HCT116 (cell line): ENCODE measurements around the gene FBP1. TPM values are rescaled to one million over a fixed set of nuclear protein-coding genes. Genes with fewer than 3 reads are reported as not detected.

ENCODE experiments used
- ATAC-seq: fragments of 200-7000 bp; cut with Tn5 transposase; 2 replicates; pipeline ENCODE4 v1.9.1; 2020; ENCODE audit warnings: mild to moderate bottlenecking, moderate library complexity
- BruUV-seq: library from RNA; stranded (reverse); fragments of 400-500 nt; replicated peaks from 2 replicates; lab custom pipeline; 2021; lab: Mats Ljungman, UMichigan
- CTCF ChIA-PET: fragments of 300-600 bp; sonication (Branson Sonifier 250); formaldehyde crosslinking; loops from one replicate; lab custom pipeline; 2021; ENCODE audit warnings: antibody characterized with exemption; lab: Charles Lee
- POLR2A ChIA-PET: fragments of 300-600, 350-600 bp; sonication (Branson Sonifier 250); formaldehyde crosslinking; loops from one replicate; lab custom pipeline; 2021; ENCODE audit warnings: antibody characterized with exemption; lab: Charles Lee
- RAD21 ChIA-PET, 2 experiments: fragments of 300-600 bp; sonication (Branson Sonifier 250); formaldehyde crosslinking; loops; one replicate each; lab custom pipeline; 2023; ENCODE audit warnings: low total read pairs in 2 of 2; ENCODE audit not compliant: uncharacterized antibody in 2 of 2, unreplicated experiment in 2 of 2, low non-redundant PET in 1 of 2; lab: Charles Lee
- DNase-seq: peaks from one replicate; pipeline ENCODE4 v3.0.0-alpha.2; 2010; ENCODE audit warnings: low read depth, low spot score
- H2AFZ ChIP-seq: fragments of 200-600 bp; shearing (Covaris generic), sonication (generic); 2 replicates; pipeline ENCODE4 v1.6.1; 2017; ENCODE audit warnings: low read depth, mixed run types, mixed read lengths, antibody characterized with exemption, low read length; ENCODE audit not compliant: poor library complexity, severe bottlenecking
- H3K27ac ChIP-seq: 2 replicates; pipeline ENCODE4 v1.5.1; 2012; ENCODE audit warnings: low read depth, low read length
- H3K27me3 ChIP-seq: fragments of 200-600 bp; sonication (generic); 2 replicates; pipeline ENCODE4 v1.6.1; 2016; ENCODE audit warnings: mixed run types, low read length, mixed read lengths; ENCODE audit not compliant: insufficient read depth
- H3K36me3 ChIP-seq, 2 experiments: fragments of 200-500 bp in 1 of 2; fragments of 200-600 bp in 1 of 2; sonication (Bioruptor generic) in 1 of 2; sonication (generic) in 1 of 2; 2 replicates each; pipeline versions ENCODE4 v1.5.1 to v1.6.1; 2014 to 2016; ENCODE audit warnings: low read length in 2 of 2, inconsistent platforms in 1 of 2, mixed read lengths in 1 of 2, mixed run types in 1 of 2; ENCODE audit not compliant: insufficient read depth in 2 of 2, control insufficient read depth in 1 of 2
- H3K4me1 ChIP-seq, 2 experiments: fragments of 200-600 bp in 1 of 2; sonication (generic) in 1 of 2; 2 replicates each; pipeline versions ENCODE4 v1.5.1 to v1.6.1; 2012 to 2017; ENCODE audit warnings: low read length in 2 of 2, inconsistent platforms in 1 of 2, mild to moderate bottlenecking in 1 of 2, mixed read lengths in 1 of 2, mixed run types in 1 of 2, moderate library complexity in 1 of 2; ENCODE audit not compliant: insufficient read depth in 2 of 2, control insufficient read depth in 1 of 2
- H3K4me2 ChIP-seq: fragments of 200-600 bp; sonication (generic); 2 replicates; pipeline ENCODE4 v1.6.1; 2017; ENCODE audit warnings: mixed run types, low read length, mixed read lengths
- H3K4me3 ChIP-seq, 2 experiments: fragments of 200-600 bp in 1 of 2; sonication (generic) in 1 of 2; replicated peaks in 1 of 2; 2 replicates each; pipeline ENCODE4 v1.5.1; 2011 to 2016; ENCODE audit warnings: low read length in 2 of 2, control low read depth in 1 of 2, low read depth in 1 of 2, mild to moderate bottlenecking in 1 of 2, mixed read lengths in 1 of 2, mixed run types in 1 of 2
- H3K79me2 ChIP-seq: fragments of 200-600 bp; sonication (generic); 2 replicates; pipeline ENCODE4 v1.6.1; 2017; ENCODE audit warnings: mild to moderate bottlenecking, mixed run types, low read length, moderate library complexity, mixed read lengths; ENCODE audit not compliant: insufficient read depth
- H3K9ac ChIP-seq: fragments of 200-600 bp; sonication (generic); 2 replicates; pipeline ENCODE4 v1.6.1; 2016; ENCODE audit warnings: low read length, mixed read lengths
- H3K9me2 ChIP-seq: fragments of 200-600 bp; sonication (generic), shearing (Covaris generic); 2 replicates; pipeline ENCODE4 v1.6.1; 2017; ENCODE audit warnings: mixed run types, mild to moderate bottlenecking, moderate library complexity; ENCODE audit not compliant: insufficient read depth
- H3K9me3 ChIP-seq, 2 experiments: fragments of 200-500 bp in 1 of 2; fragments of 200-600 bp in 1 of 2; sonication (Bioruptor generic) in 1 of 2; sonication (generic) in 1 of 2; 2 replicates each; pipeline ENCODE4 v1.6.1; 2014 to 2017; ENCODE audit warnings: low read length in 2 of 2, mixed read lengths in 2 of 2, inconsistent platforms in 1 of 2, low read depth in 1 of 2, mild to moderate bottlenecking in 1 of 2, mixed run types in 1 of 2, moderate library complexity in 1 of 2; ENCODE audit not compliant: control insufficient read depth in 1 of 2, insufficient read depth in 1 of 2
- H4K20me1 ChIP-seq: fragments of 200-600 bp; sonication (generic), shearing (Covaris generic); 2 replicates; pipeline ENCODE4 v1.6.1; 2017; ENCODE audit warnings: mixed run types, mild to moderate bottlenecking, moderate library complexity; ENCODE audit not compliant: insufficient read depth
- CEBPB ChIP-seq: IDR thresholded peaks from 2 replicates; pipeline ENCODE4 v1.6.1; 2012; ENCODE audit warnings: low read depth
- CTCF ChIP-seq, 3 experiments: fragments of 200-600 bp in 1 of 3; sonication (generic) in 1 of 3; IDR thresholded peaks in 2 of 3; conservative IDR thresholded peaks in 1 of 3; 2 replicates each; pipeline ENCODE4 v1.5.1; 2012 to 2017; ENCODE audit warnings: low read depth in 2 of 3, low read length in 2 of 3, antibody characterized with exemption in 1 of 3, borderline replicate concordance in 1 of 3, control low read depth in 1 of 3, mild to moderate bottlenecking in 1 of 3, mixed read lengths in 1 of 3, mixed run types in 1 of 3, moderate library complexity in 1 of 3; ENCODE audit not compliant: insufficient read depth in 1 of 3
- EGR1 ChIP-seq: IDR thresholded peaks from 2 replicates; pipeline ENCODE4 v1.6.1; 2012; ENCODE audit warnings: low read depth
- ELF1 ChIP-seq: IDR thresholded peaks from 2 replicates; pipeline ENCODE4 v1.6.1; 2012; ENCODE audit warnings: low read depth, borderline replicate concordance
- EZH2 ChIP-seq: fragments of 200-600 bp; sonication (generic); IDR thresholded peaks from 2 replicates; pipeline ENCODE4 v1.6.1; 2017; ENCODE audit warnings: antibody characterized with exemption, mixed run types
- EZH2phosphoT487 ChIP-seq: fragments of 200-600 bp; IDR thresholded peaks from 2 replicates; pipeline ENCODE4 v1.6.1; 2018; ENCODE audit warnings: antibody characterized with exemption, borderline replicate concordance
- FOSL1 ChIP-seq: IDR thresholded peaks from 2 replicates; pipeline ENCODE4 v1.6.1; 2012; ENCODE audit warnings: low read depth
- JUND ChIP-seq: IDR thresholded peaks from 2 replicates; pipeline ENCODE4 v1.6.1; 2012
- MAX ChIP-seq: IDR thresholded peaks from 2 replicates; pipeline ENCODE4 v1.6.1; 2012
- POLR2A ChIP-seq: IDR thresholded peaks from 2 replicates; pipeline ENCODE4 v1.7.0; 2011; ENCODE audit warnings: borderline replicate concordance; ENCODE audit not compliant: insufficient read depth, insufficient read length; ENCODE audit errors: extremely low read depth
- POLR2AphosphoS5 ChIP-seq: IDR thresholded peaks from 2 replicates; pipeline ENCODE4 v1.6.1; 2011; ENCODE audit warnings: mild to moderate bottlenecking, low read depth, low read length, moderate library complexity
- SP1 ChIP-seq: IDR thresholded peaks from 2 replicates; pipeline ENCODE4 v1.6.1; 2012; ENCODE audit warnings: low read depth
- SRF ChIP-seq: IDR thresholded peaks from 2 replicates; pipeline ENCODE4 v1.6.1; 2012; ENCODE audit warnings: low read depth
- TCF7L2 ChIP-seq: IDR thresholded peaks from 2 replicates; pipeline ENCODE4 v1.7.0; 2011; ENCODE audit warnings: borderline replicate concordance, inconsistent platforms; ENCODE audit not compliant: insufficient read depth, insufficient read length; ENCODE audit errors: extremely low read depth
- YY1 ChIP-seq: IDR thresholded peaks from 2 replicates; pipeline ENCODE4 v1.6.1; 2011; ENCODE audit warnings: low read length, low read depth, moderate library complexity, mild to moderate bottlenecking; ENCODE audit not compliant: insufficient replicate concordance; ENCODE audit errors: extremely low read depth
- ZFX ChIP-seq: fragments of 450-650 bp; IDR thresholded peaks from 2 replicates; pipeline ENCODE4 v1.6.1; 2017
- intact Hi-C: fragments of 100-400 bp; cut with micrococcal nuclease; formaldehyde crosslinking; loops from 2 replicates; pipeline ENCODE4 v1.10.0; 2022
- total RNA-seq: library from RNA; stranded (reverse); gene quantifications from one replicate; pipeline ENCODE4 v1.2.1, GENCODE V29; 2021; ENCODE audit not compliant: unreplicated experiment

The FBP1 gene
- total RNA-seq, 1 experiment from 2014 or later = 0.42 TPM

- DNase-seq (no peak), ATAC-seq (no peak)
- Histone ChIP-seq H3K9me3 (no peaks in the 10 kb centered on the region), H3K36me3 (no peaks in the 10 kb centered on the region), H3K4me2 (no peak overlapping the region), H3K27ac (no peak overlapping the region), H4K20me1 (no peaks in the 10 kb centered on the region), H3K9ac (no peak overlapping the region), H3K4me3 (no peak overlapping the region), H3K27me3 (peaks cover 14% of the 10 kb centered on the region; the same call in 1 of the 2 replicates), H2AFZ (no peak overlapping the region), H3K9me2 (no peaks in the 10 kb centered on the region), H3K79me2 (no peaks in the 10 kb centered on the region), H3K4me1 (no peaks in the 10 kb centered on the region)
- ChIA-PET RAD21 (no interaction called here), CTCF (no interaction called here), POLR2A (no interaction called here)
- TF ChIP-seq JUND (no peak), FOSL1 (no peak), EZH2phosphoT487 (no peak), TCF7L2 (no peak), POLR2A (no peak), ELF1 (no peak), ZFX (no peak), YY1 (no peak), EGR1 (no peak), SRF (no peak), MAX (no peak), SP1 (no peak), CEBPB (no peak), CTCF (IDR thresholded peaks at IDR 0.05 in 2 of 3, conservative IDR thresholded peaks at IDR 0.05 in 1 of 3; ENCODE audit: borderline replicate concordance in 1 of 3, insufficient read depth in 1 of 3, low read depth in 2 of 3, low read length in 2 of 3) (no peak), POLR2AphosphoS5 (no peak), EZH2 (no peak)
- no TSS peak for BruUV-seq
- intact Hi-C loops = no loop called here
Observed at GRCh38 chr9:94568250-94568889, 70.9 kb downstream of the FBP1 start.
